Measurements from ENCODE around the gene PIK3R6.

DNA sequence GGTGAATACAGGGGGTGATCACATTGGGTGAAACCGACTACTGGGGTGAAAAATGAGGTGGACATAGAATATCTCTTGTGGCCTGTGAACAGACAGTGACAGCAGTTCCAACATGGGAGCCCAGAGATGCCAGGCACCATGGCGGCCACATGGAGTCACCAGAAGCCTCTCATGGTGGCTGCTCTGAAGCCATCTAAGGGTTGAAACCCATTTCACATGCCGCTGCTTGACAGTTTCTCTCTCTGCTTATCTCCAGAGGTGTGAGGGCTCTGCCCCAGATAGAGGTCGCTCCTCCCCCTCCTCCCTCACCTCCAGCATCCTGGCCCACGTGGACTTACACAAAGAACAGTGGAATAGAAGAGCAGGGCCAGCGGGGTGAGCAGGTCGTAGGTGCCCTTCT lies 37.9 kb upstream of the PIK3R6 start:
- TF ChIP-seq ZNF384 (IDR thresholded peaks at IDR 0.05), result no peak
- no peak for TF ChIP-seq SUZ12 (IDR thresholded peaks at IDR 0.05)
- TF ChIP-seq, protein P1, sequence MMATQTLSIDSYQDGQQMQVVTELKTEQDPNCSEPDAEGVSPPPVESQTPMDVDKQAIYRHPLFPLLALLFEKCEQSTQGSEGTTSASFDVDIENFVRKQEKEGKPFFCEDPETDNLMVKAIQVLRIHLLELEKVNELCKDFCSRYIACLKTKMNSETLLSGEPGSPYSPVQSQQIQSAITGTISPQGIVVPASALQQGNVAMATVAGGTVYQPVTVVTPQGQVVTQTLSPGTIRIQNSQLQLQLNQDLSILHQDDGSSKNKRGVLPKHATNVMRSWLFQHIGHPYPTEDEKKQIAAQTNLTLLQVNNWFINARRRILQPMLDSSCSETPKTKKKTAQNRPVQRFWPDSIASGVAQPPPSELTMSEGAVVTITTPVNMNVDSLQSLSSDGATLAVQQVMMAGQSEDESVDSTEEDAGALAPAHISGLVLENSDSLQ (IDR thresholded peaks at IDR 0.05), result no peak

Measured in HEK293T (cell line).